Left cardiac atrium (tissue), 4 donors: ENCODE results near the gene CELA2B. TPM values are rescaled to one million over a fixed set of nuclear protein-coding genes. Genes with fewer than 3 reads are reported as not detected.
"Not testable (repeated sequence)": the region's sequence is repeated elsewhere in the genome, so short reads cannot be mapped to it uniquely, and the experiment has no call there.

Source experiments
- ATAC-seq, 2 donors: fragments of 200-7000 bp; cut with Tn5 transposase; one replicate each; pipeline ENCODE4 v1.9.1; 2020; ENCODE audit warnings: mild to moderate bottlenecking in 2 of 2, moderate library complexity in 2 of 2
- DNase-seq: peaks from one replicate; pipeline ENCODE4 v3.0.0-alpha.2; 2020
- intact Hi-C, 2 donors: fragments of 100-400 bp; cut with DNase I; formaldehyde crosslinking; loops; one replicate each; pipeline versions ENCODE4 v1.14.1 to v1.15.1; 2022 to 2023
- total RNA-seq, 2 donors: library from RNA; stranded (reverse); fragmentation: NEBNext Ultra II Directional; extraction: Animal tissue kit (Norgen Biotek cat#: 25700); gene quantifications; one replicate each; pipeline ENCODE4 v1.2.1, GENCODE V29; 2021
- donor health status: DM: no; HTN: yes; CAD: no.
- donor health status: DM: no; HTN: yes; CAD: no; lungs with severe emphysema.
- donor health status: DM: yes; HTN: yes; CAD: no.
- donor health status: Dilated cardiomyopathy.

Gene CELA2B
- total RNA-seq, 2 donors from 2014 or later: not detected

GRCh38 chr1:15486844-15487610 is 11.1 kb downstream of the CELA2B start:
- DNase-seq, ATAC-seq, intact Hi-C loops: not testable (repeated sequence)

DNA sequence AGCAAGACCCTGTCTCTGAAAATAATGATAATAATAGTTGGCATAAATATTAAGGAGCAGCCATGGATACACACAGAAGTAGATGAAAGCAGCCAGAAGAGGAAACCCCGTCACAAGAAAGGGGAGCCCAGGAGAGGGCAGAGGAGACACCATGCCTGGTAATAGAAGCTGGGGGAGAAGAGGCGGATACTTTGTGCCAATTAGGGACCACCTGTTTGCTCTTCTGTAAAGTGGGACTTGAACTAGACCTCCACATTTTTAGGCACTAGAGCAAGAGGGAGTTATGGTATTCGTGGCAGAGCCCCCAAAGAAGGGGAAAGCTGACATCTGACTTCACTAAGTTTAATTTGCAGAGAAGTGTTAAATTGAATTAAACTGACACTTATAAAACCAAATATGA is 12.5 kb downstream of the CELA2B start:
- DNase-seq (no peak), ATAC-seq (no peak)
- intact Hi-C loops: no loop called here

DNA sequence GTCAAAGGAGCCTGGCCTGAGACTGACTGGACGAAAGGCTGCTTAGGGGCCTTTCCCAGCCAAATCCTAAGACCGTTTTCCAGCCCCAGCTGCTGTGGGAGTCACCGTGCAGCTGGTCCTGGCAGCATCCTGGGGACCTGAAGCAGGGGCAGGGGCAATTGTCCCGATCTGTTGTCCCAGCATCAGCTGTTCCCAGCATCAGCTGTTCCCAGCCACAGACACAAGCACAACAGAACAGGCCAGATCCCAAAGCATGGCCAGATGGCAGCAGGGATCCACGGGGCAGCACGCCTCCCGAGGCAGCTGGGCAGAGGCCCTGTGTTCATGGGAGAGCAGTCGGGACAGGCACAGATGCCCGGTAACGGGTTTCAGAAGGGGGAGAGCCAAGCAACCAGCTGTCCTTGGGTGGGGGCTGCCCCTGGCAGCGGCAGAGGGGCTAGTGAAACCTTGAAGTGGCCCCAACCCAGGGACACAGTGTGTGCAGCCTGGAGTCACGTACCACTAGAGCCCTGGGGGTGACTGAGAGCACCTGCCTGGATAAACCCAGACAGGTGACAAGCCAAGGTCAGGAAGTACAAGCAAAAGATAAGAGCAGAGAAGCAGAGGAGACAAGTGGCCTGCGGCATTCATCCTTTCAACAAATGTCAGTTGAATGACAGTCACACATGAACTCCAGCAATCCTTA is 13.3 kb downstream of the CELA2B start:
- intact Hi-C loops: no loop called here
- ATAC-seq (peak; percentile 20 to 21), DNase-seq (no peak)

GRCh38 chr1:15491010-15491409 is 15.1 kb downstream of the CELA2B start:
- intact Hi-C loops, DNase-seq, ATAC-seq: not testable (repeated sequence)

- DNase-seq: peak; percentile 36
- intact Hi-C loops: no loop called here
These were observed 16.7 kb downstream of the CELA2B start for GRCh38 chr1:15492596-15492995.

GRCh38 chr1:15493869-15494390 is 18.0 kb downstream of the CELA2B start:
- intact Hi-C loops: no loop called here
- DNase-seq (no peak), ATAC-seq (no peak)

More at GRCh38 chr1:15492596-15492995, 16.7 kb downstream of the CELA2B start:
- ATAC-seq: peak; percentile 73 to 86

DNA sequence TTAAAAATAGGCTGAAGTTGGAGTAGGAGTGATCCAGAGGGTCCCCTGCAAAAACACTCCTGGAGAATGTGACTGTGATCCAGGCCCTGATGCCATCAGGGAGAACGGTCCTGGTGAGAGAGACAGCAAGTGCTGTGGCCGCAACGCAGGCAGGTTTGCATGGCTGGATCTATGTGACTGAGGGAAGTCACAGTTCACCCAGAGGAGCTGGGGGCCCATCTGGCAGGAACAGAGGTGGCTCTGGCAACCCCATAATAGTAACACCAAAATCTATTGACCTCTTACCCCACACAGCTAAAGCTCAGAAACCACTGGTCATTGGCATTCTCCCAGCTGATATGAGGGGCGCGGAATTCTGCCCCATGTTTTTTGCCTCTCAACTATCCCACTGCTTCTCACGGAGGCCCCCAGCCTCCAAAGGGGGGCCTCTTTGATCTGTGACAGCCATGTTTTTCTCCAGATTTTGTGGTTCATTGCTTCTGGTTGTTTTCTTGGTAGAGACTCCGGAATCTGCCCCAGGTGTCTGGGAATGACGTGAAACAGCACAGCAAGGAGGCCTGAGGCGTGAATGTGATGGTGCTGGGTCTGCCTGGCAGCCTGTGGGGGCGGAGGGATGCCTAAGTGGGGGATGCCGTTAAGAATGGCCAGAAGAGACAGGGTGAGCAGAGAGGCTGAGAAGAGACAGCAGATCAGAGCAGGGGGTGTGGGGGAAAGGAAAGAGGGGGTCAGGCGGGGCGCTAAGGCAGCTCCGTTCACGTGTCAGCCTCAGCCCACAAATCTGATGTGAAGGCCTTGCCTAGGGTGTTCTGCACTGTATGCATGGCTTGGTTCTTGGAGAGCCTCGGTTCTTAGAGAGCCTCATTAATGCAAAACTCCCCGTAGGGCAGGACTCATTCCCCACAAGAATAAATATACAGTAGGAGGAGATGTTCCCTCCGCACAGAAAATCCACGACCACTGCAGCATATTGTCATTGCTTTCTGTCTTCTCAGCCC is 24.6 kb downstream of the CELA2B start:
- intact Hi-C loops: loop anchor here in 1 of 2 donors (10.0 kb wide), 1 partner anchor 176 kb away; no protein-coding TSS in a partner anchor
- ATAC-seq (peak; percentile 10 to 85), DNase-seq (no peak)

- intact Hi-C loops: loop anchor here in 1 of 2 donors (10.0 kb wide), 1 partner anchor 177 kb away; no protein-coding TSS in a partner anchor
- ATAC-seq: peak in 1 of 2 donors; percentile 44
- peak; percentile 59 for DNase-seq
These were observed 25.5 kb downstream of the CELA2B start for GRCh38 chr1:15501208-15502032.

- DNase-seq (no peak), ATAC-seq (no peak)
- intact Hi-C loops: loop anchor here in 1 of 2 donors (10.0 kb wide), 1 partner anchor 180 kb away; no protein-coding TSS in a partner anchor
These were observed 28.5 kb downstream of the CELA2B start for GRCh38 chr1:15504436-15504835.

DNA sequence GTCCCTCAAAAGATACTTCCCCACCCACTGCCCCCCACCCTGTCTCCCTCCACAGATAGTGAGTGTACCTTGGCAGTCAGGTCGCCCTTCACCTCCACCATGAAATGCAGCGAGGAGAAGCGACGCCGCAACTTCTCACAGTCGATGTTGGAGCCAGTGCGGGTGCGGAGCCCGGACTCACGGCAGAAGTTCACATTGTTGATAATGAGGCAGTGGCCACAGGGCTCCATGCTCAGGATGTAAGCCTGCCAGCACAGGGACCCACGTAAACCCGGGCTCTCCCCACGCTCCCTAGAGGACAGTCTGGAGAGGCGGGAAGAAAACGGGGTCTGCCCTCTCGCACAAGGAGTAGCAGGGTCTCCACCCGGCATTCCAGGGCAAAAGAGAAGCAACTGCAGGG is 30.9 kb downstream of the CELA2B start:
- no peak for DNase-seq
- ATAC-seq: no peak
- intact Hi-C loops: loop anchor here in 1 of 2 donors (10.0 kb wide), 1 partner anchor 182 kb away; no protein-coding TSS in a partner anchor

DNA sequence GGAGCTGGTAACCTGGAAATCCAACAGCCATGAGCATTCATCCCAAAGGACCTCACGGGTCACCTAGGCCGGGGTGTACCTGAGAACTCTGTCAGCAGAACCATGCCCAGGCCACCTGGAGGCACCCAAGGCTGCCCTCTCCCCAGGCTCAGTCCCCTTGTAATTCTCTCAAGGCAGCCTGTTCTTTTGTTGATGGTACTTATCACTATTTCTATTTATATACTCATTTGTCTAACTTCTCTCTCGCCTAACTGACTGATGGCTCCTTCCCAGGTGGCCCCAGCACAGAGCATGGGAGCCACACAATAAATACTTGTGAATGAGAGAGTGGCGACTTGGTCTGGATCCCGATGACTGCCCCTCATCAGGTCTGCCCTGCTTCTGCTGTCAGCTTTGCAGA is 31.4 kb downstream of the CELA2B start:
- ATAC-seq (peak; percentile 37 to 55), DNase-seq (no peak)
- intact Hi-C loops: loop anchor here in 1 of 2 donors (10.0 kb wide), 1 partner anchor 182 kb away; no protein-coding TSS in a partner anchor

- intact Hi-C loops: loop anchor here in 1 of 2 donors (10.0 kb wide), 1 partner anchor 184 kb away; no protein-coding TSS in a partner anchor
- no peak for ATAC-seq
- no peak for DNase-seq
These were observed 33.0 kb downstream of the CELA2B start for GRCh38 chr1:15508700-15509487.

- ATAC-seq (no peak), DNase-seq (no peak)
- intact Hi-C loops: loop anchor here in 1 of 2 donors (10.0 kb wide), 1 partner anchor 185 kb away; no protein-coding TSS in a partner anchor
These were observed 33.7 kb downstream of the CELA2B start for GRCh38 chr1:15509586-15509985.

DNA sequence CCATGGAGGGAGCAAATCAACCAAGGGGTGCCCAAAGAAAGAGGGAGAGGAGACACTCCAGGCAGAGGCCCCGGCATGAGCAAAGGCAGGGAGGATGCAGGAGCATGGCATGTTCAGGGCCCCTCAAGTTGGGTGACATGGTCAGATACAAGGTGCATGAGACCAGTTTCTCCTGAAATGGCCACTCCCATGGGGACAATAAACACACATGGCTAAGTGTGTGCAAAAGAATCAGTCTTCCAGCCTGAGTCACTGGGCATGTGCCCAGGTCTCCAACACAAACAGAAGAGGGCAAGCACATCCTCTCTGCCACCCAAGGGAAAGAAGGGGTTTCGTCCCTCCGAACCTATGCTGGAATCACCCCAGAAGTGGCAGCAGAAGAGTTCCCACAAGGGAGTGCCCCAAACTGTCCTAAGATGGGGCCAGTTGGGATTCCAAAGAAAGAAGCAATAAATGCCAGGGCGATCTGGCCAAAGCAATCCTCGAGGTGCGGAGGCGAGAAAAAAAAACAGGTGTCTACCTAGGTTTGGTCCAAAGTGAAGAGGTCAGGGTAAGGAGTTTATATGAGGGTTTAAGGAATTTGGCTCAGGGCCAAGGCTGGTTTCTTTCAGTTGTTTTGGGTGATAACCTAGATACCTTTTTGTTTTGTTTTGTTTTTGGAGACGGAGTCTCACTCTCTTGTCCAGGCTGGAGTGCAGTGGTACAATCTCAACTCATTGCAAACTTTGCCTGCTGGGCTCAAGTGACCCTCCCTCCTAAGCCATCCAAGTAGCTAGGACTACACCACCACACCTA is 34.9 kb downstream of the CELA2B start:
- intact Hi-C loops: no loop called here
- no peak for ATAC-seq
- no peak for DNase-seq

DNA sequence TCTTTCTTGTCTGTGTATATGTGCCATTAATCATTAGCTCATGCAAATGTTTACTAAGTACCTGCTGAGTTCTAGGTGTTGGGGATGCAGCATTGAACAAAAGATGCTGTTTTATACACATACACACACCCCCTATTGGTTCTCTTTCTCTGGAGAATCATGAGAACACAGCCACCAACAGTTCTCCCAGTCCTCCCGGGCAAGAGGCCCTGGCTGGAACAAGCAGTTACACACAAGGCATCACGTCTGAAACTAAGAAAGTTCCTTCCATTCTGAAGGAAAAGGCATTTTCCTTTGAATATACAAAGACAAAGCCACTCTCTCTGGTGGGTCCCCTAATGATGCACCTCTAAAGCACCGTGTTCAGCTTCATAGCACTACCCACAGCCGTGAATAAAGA is 37.3 kb downstream of the CELA2B start:
- ATAC-seq: no peak
- no peak for DNase-seq

GRCh38 chr1:15513919-15514318 is 38.0 kb downstream of the CELA2B start:
- intact Hi-C loops: no loop called here
- ATAC-seq (no peak), DNase-seq (no peak)

More for the DNA sequence above, 37.3 kb downstream of the CELA2B start:
- intact Hi-C loops: no loop called here
